ENCODE results near the gene KIF5C.

Gene KIF5C

GRCh38 chr2:148926291-148926961, 51.4 kb downstream of the KIF5C start:
- peak; percentile 11 for DNase-seq (ENCODE audit: low read depth)

GRCh38 chr2:148926981-148927401, 52.0 kb downstream of the KIF5C start:
- DNase-seq (ENCODE audit: low read depth), result no peak

DNA sequence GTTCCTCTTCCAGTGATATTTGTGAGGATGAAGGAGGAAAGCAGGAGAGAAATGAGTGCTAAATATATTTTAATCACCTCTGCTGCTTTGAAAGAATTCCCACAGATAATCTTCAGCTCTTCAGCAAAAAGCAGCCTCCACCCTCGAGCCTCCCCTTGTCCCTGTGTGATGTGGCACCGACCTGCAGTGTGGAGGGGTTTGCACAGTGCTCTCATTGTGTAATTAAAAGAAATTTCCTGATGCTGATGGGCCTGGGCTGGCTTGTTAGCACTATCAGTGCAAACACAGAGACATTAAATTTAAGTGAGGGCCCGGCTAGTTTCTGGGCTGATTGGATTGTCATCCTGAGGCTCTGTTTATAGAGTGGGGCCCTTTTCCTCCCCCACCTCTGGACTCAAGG, 53.4 kb downstream of the KIF5C start:
- no peak for DNase-seq (ENCODE audit: low read depth)

GRCh38 chr2:148930046-148930775, 55.2 kb downstream of the KIF5C start:
- DNase-seq (ENCODE audit: low read depth), result no peak

GRCh38 chr2:148932536-148932935, 57.5 kb downstream of the KIF5C start:
- DNase-seq (ENCODE audit: low read depth), result no peak

- DNase-seq (ENCODE audit: low read depth), result no peak
These were observed 58.4 kb downstream of the KIF5C start for GRCh38 chr2:148933456-148933855.

- no peak for DNase-seq (ENCODE audit: low read depth)
These were observed 60.8 kb downstream of the KIF5C start for GRCh38 chr2:148935791-148936190.

DNA sequence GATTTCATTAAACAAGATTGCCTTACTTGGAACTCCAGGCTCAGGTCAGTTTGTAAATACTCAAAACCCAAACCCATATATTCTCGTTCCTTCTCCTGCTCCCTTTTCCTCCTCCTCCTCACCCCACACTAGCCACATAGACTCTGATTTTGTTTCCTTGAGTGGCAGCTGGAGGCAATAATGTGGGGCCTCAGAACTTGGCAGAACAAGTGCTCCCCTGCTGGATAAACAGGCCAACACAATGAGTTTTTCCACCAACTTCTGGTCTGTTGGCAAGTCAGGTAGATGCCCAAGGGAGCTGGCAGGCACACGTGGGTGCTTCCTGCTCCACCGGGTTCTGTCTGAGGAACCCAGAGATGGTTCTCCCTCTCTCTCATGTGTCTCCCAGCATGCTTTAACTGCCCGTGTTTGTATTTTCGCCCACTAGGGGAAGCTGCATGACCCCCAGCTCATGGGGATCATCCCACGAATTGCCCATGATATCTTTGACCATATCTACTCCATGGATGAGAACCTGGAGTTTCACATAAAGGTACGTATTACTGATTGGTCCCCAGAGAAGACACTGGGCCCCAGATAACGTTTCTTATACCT, 61.9 kb downstream of the KIF5C start:
- no peak for DNase-seq (ENCODE audit: low read depth)

- DNase-seq (ENCODE audit: low read depth), result no peak
These were observed 64.2 kb downstream of the KIF5C start for GRCh38 chr2:148939271-148939670.

DNA sequence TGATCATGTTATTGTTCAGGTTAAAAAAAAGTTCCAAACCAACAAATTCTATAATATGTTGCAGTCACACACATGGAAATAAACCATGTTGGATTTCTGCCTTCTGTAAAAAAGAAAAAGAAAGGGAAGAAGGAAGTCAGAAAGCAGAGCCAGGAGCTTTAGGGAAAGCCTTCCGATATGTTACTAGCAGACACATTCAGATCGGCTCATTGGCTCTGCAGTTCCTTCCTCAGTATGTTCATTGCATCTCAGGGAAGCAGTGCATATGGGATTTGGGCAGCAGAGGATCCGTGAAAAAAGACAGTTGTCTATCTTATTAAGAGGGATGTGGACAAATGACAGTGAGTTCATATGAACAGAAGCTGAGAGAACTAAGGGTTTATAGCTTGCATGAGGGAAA, 68.1 kb downstream of the KIF5C start:
- no peak for DNase-seq (ENCODE audit: low read depth)

DNA sequence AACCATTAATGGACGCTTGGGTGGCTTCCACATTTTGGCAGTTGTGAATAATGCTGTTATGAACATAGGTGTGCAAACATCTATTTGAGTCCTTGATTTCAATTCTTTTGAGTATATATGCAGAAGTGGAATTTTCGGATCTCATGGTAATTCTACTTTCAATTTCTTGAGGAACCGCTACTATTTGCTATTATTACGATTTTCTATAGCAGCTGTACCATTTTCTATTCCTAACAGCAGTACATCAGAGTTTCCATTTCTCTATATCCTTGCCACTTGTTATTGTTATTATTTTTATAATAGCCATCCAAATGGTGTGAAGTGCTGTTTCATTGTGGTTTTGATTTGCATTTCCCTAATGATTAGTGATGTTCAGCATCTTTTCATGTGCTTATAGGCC, 69.5 kb downstream of the KIF5C start:
- no peak for DNase-seq (ENCODE audit: low read depth)

GRCh38 chr2:148947299-148947698, 72.3 kb downstream of the KIF5C start:
- no peak for DNase-seq (ENCODE audit: low read depth)

- DNase-seq (ENCODE audit: low read depth), result no peak
These were observed 73.8 kb downstream of the KIF5C start for GRCh38 chr2:148948868-148949267.

DNA sequence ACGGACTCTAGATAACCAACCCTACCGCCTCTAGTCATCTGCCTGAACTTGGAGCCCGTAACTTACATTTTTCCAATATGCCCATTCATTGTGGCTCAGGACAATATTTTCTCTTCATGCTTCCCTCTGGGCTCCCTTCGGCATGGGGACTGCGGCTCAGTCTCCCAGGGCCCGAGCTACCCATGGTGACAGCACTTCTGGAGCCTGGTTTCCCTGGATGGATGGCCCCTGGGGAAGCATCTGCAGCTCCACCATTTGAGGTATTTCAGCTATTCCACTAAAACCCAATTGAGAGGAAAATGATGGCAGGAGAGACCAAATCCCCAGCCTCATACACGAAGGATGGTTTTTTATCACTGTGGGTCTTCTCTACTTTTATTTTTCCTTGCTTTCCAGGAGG, 74.3 kb downstream of the KIF5C start:
- DNase-seq (ENCODE audit: low read depth), result no peak

DNA sequence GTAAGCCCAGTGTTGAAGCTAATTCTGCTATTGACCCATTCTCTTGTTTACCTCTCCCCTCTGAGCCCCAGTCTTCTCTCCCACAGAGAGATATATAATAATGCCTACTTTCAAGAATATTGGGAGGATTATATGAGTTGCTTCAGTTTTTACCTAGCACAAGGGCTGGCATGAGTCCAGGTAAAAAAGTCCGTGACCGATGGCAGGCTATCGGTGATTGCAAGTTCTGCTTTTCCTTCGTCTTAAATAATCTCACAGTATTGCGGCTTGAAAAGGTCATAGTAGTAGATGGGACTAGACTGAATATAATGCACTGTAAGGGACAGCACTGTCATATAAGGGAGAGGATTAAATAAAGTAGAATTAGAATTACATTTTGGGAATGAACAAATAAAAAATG, 77.6 kb downstream of the KIF5C start:
- DNase-seq (ENCODE audit: low read depth), result no peak

DNA sequence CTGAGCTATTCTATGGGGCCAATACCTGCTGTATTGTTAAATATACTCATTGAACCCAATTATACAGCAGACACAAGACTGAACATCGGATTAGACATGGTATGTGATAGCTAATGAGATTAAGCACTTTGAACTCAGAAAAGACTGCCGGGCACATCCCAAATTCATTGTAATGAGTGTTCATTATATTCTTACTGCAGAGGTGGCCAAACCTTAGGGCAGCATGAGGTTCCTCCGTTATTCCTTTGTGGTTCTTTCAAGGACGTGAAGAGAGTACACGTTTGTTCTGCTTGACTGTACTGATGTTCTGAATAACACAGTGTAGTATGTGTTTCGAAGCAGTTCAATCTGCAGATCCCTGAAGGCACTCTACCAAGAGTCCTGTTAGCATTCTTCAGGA, 78.4 kb downstream of the KIF5C start:
- no peak for DNase-seq (ENCODE audit: low read depth)

- DNase-seq (ENCODE audit: low read depth), result no peak
These were observed 79.5 kb downstream of the KIF5C start for GRCh38 chr2:148954536-148954935.

DNA sequence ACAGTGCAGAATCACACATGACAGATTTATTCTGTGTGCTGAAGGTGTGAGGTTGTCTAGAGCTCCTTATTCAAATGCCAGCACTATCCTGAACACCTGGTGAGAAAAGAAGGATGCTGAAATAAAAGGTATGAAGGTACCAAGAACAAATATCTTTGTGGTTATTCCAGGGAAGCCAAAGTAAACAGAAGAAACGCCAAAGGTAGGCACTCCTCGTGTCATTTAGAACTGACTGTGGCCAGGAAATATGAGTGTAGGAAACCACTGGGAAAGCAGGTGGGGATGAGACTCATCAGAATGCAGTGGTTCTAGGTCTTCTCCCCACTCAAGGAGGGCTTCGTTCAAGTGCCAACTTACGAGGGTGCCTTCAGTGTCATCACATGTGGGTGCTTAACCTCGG, 80.8 kb downstream of the KIF5C start:
- DNase-seq (ENCODE audit: low read depth), result no peak

GRCh38 chr2:148957023-148957422, 82.0 kb downstream of the KIF5C start:
- DNase-seq (ENCODE audit: low read depth), result no peak

DNA sequence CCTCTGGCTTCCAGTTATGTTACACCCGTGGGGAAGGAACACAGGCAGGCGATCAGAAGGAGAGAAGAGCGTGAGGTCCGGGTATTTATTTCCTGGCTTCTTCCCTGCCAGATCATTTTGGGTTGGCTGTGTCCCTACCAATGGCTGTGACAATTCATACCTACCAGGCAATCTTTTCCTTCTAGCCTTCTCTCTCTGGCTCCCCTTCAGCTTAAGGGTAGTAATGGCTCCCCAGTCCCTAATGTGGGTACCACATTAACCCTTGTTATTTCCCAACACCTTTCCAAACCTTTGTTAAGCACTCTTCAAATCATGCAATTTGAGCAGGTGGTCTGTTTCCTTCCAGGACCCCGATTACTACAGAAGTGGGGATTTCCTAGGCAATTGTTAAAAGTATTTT, 84.7 kb downstream of the KIF5C start:
- DNase-seq (ENCODE audit: low read depth), result no peak

GRCh38 chr2:148960483-148960882, 85.5 kb downstream of the KIF5C start:
- DNase-seq (ENCODE audit: low read depth), result no peak

- DNase-seq (ENCODE audit: low read depth), result no peak
These were observed 88.4 kb downstream of the KIF5C start for GRCh38 chr2:148963461-148963860.

DNA sequence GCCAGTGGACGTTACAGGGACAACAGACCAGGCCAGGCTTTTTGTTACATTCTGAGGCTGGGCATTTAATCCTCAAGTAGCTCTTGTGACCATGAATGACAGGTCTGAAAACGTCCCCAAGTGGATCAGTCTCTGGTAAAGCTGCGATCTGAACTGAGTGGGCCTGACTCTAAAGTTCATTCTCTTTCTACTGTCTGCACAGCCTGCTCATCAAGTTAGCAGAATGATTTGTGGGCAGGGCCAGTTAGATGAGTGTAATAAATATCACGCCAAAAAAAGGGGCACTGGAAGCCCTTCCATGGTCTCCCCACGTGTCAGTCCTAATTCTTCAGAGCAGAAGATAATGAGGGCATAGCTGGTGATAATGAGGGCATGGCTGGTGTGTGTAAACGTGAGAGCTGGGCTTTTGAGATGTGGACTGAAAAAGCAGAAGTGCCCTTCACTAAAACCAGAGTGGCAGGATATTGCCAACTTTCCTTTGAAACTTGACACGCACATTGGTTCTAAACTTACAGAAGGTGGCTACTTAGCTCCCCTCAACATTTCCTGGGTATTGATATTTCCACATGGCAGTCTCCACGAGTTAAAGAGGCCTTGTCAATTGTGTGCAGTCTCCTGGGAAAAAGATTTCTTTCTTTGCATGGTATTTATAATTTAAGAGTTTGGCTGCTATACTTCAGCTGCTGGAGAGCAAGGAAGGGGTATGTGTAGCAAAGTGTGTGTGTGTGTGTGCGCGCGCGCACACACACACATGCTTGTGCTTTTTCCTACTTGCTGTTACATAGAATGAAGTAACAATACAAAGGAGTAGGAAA, 90.8 kb downstream of the KIF5C start:
- no peak for DNase-seq (ENCODE audit: low read depth)

All from stimulated activated CD8-positive, alpha-beta memory T cell treated with anti-CD3 and anti-CD28 coated beads, Interleukin-12 subunit alpha, Interleukin-12 subunit beta, amount 100 ng/mL, for 1 hour (primary cell).